Measurements from ENCODE around the gene SCYGR7. TPM values are rescaled to one million over a fixed set of nuclear protein-coding genes. Genes with fewer than 3 reads are reported as not detected.
A peak's percentile ranks its signal among the peaks of the same experiment; 100 is the strongest.
"Not testable (repeated sequence)": the region's sequence is repeated elsewhere in the genome, so short reads cannot be mapped to it uniquely, and the experiment has no call there.

Gene SCYGR7
- total and polyA plus RNA-seq, 5 donors from 2014 or later: not detected

DNA sequence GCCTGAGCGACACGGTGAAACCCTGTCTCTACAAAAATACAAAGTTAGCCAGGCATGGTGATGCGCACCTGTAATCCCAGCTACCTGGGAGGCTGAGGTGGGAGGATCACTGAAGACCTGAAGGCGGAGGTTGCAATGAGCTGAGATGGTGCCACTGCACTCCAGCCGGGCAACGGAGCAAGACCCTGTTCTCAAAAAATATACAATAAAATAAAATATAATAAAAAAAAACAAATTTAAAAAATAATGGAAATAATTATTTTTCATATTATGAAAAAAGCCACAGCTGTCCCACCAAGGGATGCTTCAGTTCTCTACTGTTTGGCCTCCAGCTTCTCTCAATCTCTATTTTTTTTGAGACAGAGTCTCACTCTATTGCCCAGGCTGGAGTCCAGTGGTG is 20.7 kb upstream of the SCYGR7 start:
- H3K27me3 Mint-ChIP-seq: peaks cover 9% of the 10 kb centered on the region
- peaks cover 0 to 2% (median 0%) of the 10 kb centered on the region in 7 donors for H3K9me3 Mint-ChIP-seq
- no peak overlapping the region for H3K27ac Mint-ChIP-seq
- Histone ChIP-seq H3K27me3 (ENCODE audit: control insufficient read depth, insufficient read depth, low read length) (no peaks in the 10 kb centered on the region), H3K4me1 (ENCODE audit: control insufficient read depth, insufficient read depth, low read length, poor library complexity, severe bottlenecking) (no peaks in the 10 kb centered on the region), H3K27ac (ENCODE audit: insufficient read depth, low read length, poor library complexity, severe bottlenecking) (no peak overlapping the region), H3K9me3 (ENCODE audit: control insufficient read depth in 2 of 2, low read length in 2 of 2) (no peaks in the 10 kb centered on the region), H3K4me3 (ENCODE audit: low read depth, low read length) (no peak overlapping the region), H3K36me3 (ENCODE audit: control insufficient read depth, insufficient read depth, low read length) (no peaks in the 10 kb centered on the region)
- no peaks in the 10 kb centered on the region for H3K36me3 Mint-ChIP-seq
- DNase-seq (no peak), ATAC-seq (ENCODE audit: low read depth in 2 of 2) (no peak)
- no peaks in the 10 kb centered on the region for H3K4me1 Mint-ChIP-seq
- no peak overlapping the region for H3K4me3 Mint-ChIP-seq

DNA sequence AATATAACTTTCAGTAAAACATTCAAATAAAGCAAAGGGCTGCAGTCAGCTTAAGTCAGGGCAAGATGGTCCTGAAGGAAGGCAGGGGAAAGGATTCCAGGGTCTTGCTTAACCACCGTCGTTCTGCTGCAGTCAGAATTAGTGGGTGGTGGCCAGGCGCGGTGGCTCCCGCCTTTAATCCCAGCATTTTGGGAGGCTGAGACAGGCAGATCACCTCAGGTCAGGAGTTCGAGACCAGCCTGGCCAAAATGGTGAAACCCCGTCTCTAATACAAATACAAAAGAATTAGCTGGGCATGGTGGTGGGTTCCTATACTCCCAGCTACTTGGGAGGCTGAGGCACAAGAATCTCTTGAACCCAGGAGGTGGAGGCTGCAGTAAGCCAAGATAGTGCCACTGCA is 17.1 kb upstream of the SCYGR7 start:
- DNase-seq: no peak
- no peak overlapping the region for H3K27ac Mint-ChIP-seq
- no peaks in the 10 kb centered on the region for H3K4me1 Mint-ChIP-seq
- no peaks in the 10 kb centered on the region for H3K9me3 ChIP-seq (ENCODE audit: control insufficient read depth in 2 of 2, low read length in 2 of 2)
- no peak overlapping the region for H3K27ac ChIP-seq (ENCODE audit: insufficient read depth, low read length, poor library complexity, severe bottlenecking)
- H3K36me3 ChIP-seq (ENCODE audit: control insufficient read depth, insufficient read depth, low read length): no peaks in the 10 kb centered on the region
- H3K4me3 ChIP-seq (ENCODE audit: low read depth, low read length): no peak overlapping the region
- H3K9me3 Mint-ChIP-seq: peaks cover 0 to 2% (median 0%) of the 10 kb centered on the region in 7 donors
- no peaks in the 10 kb centered on the region for H3K27me3 ChIP-seq (ENCODE audit: control insufficient read depth, insufficient read depth, low read length)
- ATAC-seq (ENCODE audit: low read depth in 2 of 2): no peak
- H3K27me3 Mint-ChIP-seq: peaks cover 13% of the 10 kb centered on the region
- H3K36me3 Mint-ChIP-seq: no peaks in the 10 kb centered on the region
- H3K4me3 Mint-ChIP-seq: no peak overlapping the region
- no peaks in the 10 kb centered on the region for H3K4me1 ChIP-seq (ENCODE audit: control insufficient read depth, insufficient read depth, low read length, poor library complexity, severe bottlenecking)

DNA sequence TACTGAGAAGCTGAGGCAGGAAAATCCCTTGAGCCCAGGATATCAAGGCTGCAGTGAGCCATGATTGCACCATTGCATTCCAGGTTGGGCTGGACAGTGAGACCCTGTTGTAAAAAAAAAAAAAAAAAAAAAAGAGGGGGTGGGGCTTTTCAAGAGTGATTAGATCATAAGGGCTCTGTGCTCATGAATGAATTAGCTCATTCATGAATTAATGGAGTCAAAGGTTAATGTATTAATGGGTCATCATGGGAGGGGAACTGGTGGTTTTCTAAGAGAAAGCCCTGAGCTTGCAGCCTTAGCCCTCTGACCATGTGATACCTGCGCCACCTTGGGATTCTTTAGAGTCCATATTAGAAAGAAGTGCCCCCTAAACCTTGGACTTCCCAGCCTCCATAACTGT is 14.8 kb upstream of the SCYGR7 start:
- H3K4me3 Mint-ChIP-seq: no peak overlapping the region
- DNase-seq (no peak), ATAC-seq (ENCODE audit: low read depth in 2 of 2) (no peak)
- no peaks in the 10 kb centered on the region for H3K36me3 ChIP-seq (ENCODE audit: control insufficient read depth, insufficient read depth, low read length)
- no peak overlapping the region for H3K27ac Mint-ChIP-seq
- H3K27ac ChIP-seq (ENCODE audit: insufficient read depth, low read length, poor library complexity, severe bottlenecking): no peak overlapping the region
- peaks cover 3% of the 10 kb centered on the region for H3K27me3 ChIP-seq (ENCODE audit: control insufficient read depth, insufficient read depth, low read length)
- no peaks in the 10 kb centered on the region for H3K9me3 ChIP-seq (ENCODE audit: control insufficient read depth in 2 of 2, low read length in 2 of 2)
- peaks cover 0 to 2% (median 0%) of the 10 kb centered on the region in 7 donors for H3K9me3 Mint-ChIP-seq
- no peaks in the 10 kb centered on the region for H3K4me1 ChIP-seq (ENCODE audit: control insufficient read depth, insufficient read depth, low read length, poor library complexity, severe bottlenecking)
- H3K36me3 Mint-ChIP-seq: no peaks in the 10 kb centered on the region
- H3K27me3 Mint-ChIP-seq: peaks cover 18% of the 10 kb centered on the region
- peaks cover 0 to 7% (median 0%) of the 10 kb centered on the region in 4 donors for H3K4me1 Mint-ChIP-seq
- H3K4me3 ChIP-seq (ENCODE audit: low read depth, low read length): no peak overlapping the region

DNA sequence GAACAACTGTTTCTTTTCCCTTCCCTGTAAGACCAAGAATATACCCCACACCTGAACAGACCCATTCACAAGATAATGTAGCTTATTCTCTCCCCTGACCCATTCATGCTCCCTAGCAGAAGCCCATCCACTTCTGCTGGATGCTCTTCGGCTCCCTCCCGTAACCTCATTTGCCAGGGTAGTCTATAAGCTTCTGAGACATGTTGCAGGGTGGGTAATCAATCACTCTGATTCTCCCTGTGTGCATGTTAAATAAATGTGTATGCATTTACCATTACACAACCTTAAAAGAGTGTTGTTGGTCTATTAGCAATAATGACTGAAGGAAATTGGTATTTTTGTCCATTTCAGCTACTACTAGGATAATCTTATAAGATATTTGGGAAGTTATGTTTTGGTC is 11.6 kb upstream of the SCYGR7 start:
- H3K27ac Mint-ChIP-seq: no peak overlapping the region
- Histone ChIP-seq H3K27ac (ENCODE audit: insufficient read depth, low read length, poor library complexity, severe bottlenecking) (no peak overlapping the region), H3K36me3 (ENCODE audit: control insufficient read depth, insufficient read depth, low read length) (no peaks in the 10 kb centered on the region), H3K4me1 (ENCODE audit: control insufficient read depth, insufficient read depth, low read length, poor library complexity, severe bottlenecking) (no peaks in the 10 kb centered on the region), H3K9me3 (ENCODE audit: control insufficient read depth in 2 of 2, low read length in 2 of 2) (no peaks in the 10 kb centered on the region), H3K27me3 (ENCODE audit: control insufficient read depth, insufficient read depth, low read length) (peaks cover 3% of the 10 kb centered on the region), H3K4me3 (ENCODE audit: low read depth, low read length) (no peak overlapping the region)
- DNase-seq (no peak), ATAC-seq (ENCODE audit: low read depth in 2 of 2) (no peak)
- peaks cover 0 to 7% (median 0%) of the 10 kb centered on the region in 4 donors for H3K4me1 Mint-ChIP-seq
- no peak overlapping the region for H3K4me3 Mint-ChIP-seq
- H3K36me3 Mint-ChIP-seq: no peaks in the 10 kb centered on the region
- peaks cover 0 to 1% (median 0%) of the 10 kb centered on the region in 7 donors for H3K9me3 Mint-ChIP-seq
- peaks cover 21% of the 10 kb centered on the region for H3K27me3 Mint-ChIP-seq

DNA sequence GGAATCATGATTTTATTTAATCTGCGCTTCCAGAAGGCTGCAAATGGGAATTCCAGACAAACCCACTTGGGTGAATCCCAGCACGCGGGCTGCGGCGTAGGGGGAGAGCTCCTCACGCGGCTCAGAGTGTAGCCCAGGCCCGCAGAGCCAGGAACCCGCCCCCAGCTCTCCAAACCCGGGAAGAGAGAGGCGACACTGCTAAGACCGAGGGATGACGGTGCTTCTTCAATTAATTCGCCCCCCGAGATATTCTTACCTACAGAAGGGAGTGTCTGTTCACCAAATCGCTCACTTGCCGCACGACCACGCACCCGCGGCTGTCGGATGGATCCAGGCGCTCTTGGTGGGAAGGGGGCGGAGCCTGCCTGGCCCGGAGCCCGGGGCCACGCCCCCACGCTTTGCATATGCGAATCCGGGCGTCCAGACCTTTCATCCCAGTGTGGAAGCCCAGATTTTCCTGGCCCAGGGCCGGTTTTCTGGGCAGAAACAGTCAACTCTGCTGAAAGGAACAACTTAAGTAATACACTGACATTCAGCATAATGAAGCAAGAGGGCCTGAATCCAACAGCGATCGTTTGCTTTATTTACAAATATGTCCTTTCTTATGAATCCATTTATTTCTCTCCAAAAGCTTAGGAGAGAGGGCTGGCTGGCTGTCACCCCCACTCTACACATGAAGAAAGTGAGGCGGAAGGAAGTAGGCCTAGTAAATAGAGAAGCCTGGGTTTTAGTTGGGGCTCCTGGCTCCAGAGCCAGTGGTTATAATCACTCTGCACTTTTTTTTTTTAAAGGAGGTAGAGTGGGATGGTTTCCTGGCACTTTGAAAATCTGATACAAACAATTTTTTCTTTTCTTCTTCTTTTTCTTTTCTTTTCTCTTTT is 10.2 kb upstream of the SCYGR7 start, which contains the start of gene SLC19A3:
Gene SLC19A3 (minus strand): TSS at position 342 of the 881 bp plus-strand sequence. CDS start 15,710 bp downstream, outside the sequence.
- Histone ChIP-seq H3K9me3 (ENCODE audit: control insufficient read depth in 2 of 2, low read length in 2 of 2) (no peaks in the 10 kb centered on the region), H3K27ac (ENCODE audit: insufficient read depth, low read length, poor library complexity, severe bottlenecking) (no peak within 1 kb of the TSS), H3K27me3 (ENCODE audit: control insufficient read depth, insufficient read depth, low read length) (peaks cover 3% of the 10 kb centered on the region), H3K4me1 (ENCODE audit: control insufficient read depth, insufficient read depth, low read length, poor library complexity, severe bottlenecking) (no peaks in the 10 kb centered on the region), H3K36me3 (ENCODE audit: control insufficient read depth, insufficient read depth, low read length) (no peaks in the 10 kb centered on the region), H3K4me3 (ENCODE audit: low read depth, low read length) (no peak within 1 kb of the TSS)
- Mint-ChIP-seq H3K4me1 (peaks cover 0 to 7% (median 0%) of the 10 kb centered on the region in 4 donors), H3K36me3 (no peaks in the 10 kb centered on the region), H3K9me3 (peaks cover 0 to 1% (median 0%) of the 10 kb centered on the region in 7 donors), H3K27me3 (peaks cover 21% of the 10 kb centered on the region), H3K4me3 (peak within 1 kb of the TSS in 1 of 4 donors; percentile 7), H3K27ac (no peak within 1 kb of the TSS)
- ATAC-seq (ENCODE audit: low read depth in 2 of 2) (no peak), DNase-seq (no peak)

DNA sequence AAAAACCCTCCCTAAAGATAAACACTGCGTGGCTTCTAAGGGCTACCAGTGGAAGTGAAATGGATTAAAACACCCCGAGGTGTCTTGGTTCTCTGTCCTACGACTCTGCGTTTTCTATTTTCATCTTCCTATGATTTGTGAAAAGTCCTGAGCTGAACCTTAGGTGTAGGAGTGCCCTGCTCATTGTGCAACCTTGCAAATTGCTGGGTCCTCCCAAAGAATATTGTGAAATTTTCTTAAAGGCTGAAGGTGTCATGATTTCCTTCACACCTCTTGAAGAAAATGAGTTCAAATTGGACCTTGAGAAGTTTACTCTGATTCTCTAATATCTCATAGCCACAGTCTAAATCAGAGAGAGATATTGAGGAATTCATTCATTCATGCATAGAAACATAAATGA is 8.5 kb upstream of the SCYGR7 start:
- H3K4me3 Mint-ChIP-seq: no peak overlapping the region
- H3K9me3 Mint-ChIP-seq: peaks cover 0 to 1% (median 0%) of the 10 kb centered on the region in 7 donors
- peaks cover 0 to 7% (median 0%) of the 10 kb centered on the region in 4 donors for H3K4me1 Mint-ChIP-seq
- H3K27ac Mint-ChIP-seq: no peak overlapping the region
- H3K36me3 ChIP-seq (ENCODE audit: control insufficient read depth, insufficient read depth, low read length): no peaks in the 10 kb centered on the region
- H3K27ac ChIP-seq (ENCODE audit: insufficient read depth, low read length, poor library complexity, severe bottlenecking): no peak overlapping the region
- no peak overlapping the region for H3K4me3 ChIP-seq (ENCODE audit: low read depth, low read length)
- no peaks in the 10 kb centered on the region for H3K9me3 ChIP-seq (ENCODE audit: control insufficient read depth in 2 of 2, low read length in 2 of 2)
- no peaks in the 10 kb centered on the region for H3K4me1 ChIP-seq (ENCODE audit: control insufficient read depth, insufficient read depth, low read length, poor library complexity, severe bottlenecking)
- H3K27me3 ChIP-seq (ENCODE audit: control insufficient read depth, insufficient read depth, low read length): peaks cover 3% of the 10 kb centered on the region
- DNase-seq (no peak), ATAC-seq (ENCODE audit: low read depth in 2 of 2) (no peak)
- H3K27me3 Mint-ChIP-seq: peaks cover 21% of the 10 kb centered on the region
- H3K36me3 Mint-ChIP-seq: no peaks in the 10 kb centered on the region

DNA sequence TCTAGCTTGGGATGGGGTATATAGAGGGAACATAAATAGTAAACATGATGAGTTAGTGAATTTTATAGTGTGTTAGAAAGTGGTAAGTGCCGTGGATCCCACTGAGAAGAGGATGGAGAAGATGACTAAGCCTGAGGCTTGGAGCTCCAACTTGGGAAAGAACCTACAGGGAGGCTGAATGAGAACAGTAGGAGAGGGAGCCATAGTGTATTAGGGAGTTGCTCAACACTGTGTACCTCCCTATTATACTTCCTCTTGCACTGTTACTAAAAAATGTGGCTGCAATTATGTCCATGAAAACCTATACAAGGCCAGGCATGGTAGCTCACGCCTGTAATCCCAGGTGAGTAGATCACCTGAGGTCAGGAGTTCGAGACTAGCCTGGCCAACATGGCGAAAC is 7.5 kb upstream of the SCYGR7 start:
- Mint-ChIP-seq H3K27me3 (peaks cover 17% of the 10 kb centered on the region), H3K36me3 (no peaks in the 10 kb centered on the region)
- no peaks in the 10 kb centered on the region for H3K9me3 ChIP-seq (ENCODE audit: control insufficient read depth in 2 of 2, low read length in 2 of 2)

DNA sequence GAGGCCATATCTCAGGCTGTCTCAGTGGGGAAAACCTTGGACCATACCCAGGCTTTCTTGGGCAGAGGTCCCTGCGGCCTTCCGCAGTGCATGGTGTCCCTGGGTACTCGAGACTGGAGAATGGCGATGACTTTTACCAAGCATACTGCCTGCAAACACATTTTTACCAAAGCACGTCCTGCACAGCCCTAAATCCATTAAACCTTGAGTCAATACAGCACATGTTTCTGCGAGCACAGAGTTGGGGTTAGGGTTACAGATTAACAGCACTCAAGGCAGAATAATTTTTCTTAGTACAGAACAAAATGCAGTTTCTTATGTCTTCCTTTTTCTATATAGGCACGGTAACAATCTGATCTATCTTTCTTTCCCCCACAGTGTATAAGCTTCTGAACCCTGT is 5.3 kb upstream of the SCYGR7 start:
- not testable (repeated sequence) for H3K36me3 ChIP-seq (ENCODE audit: control insufficient read depth, insufficient read depth, low read length); H3K4me3 Mint-ChIP-seq; H3K27me3 Mint-ChIP-seq; H3K4me1 Mint-ChIP-seq; H3K27me3 ChIP-seq (ENCODE audit: control insufficient read depth, insufficient read depth, low read length); DNase-seq; H3K9me3 Mint-ChIP-seq; ATAC-seq (ENCODE audit: low read depth in 2 of 2); H3K4me3 ChIP-seq (ENCODE audit: low read depth, low read length); H3K4me1 ChIP-seq (ENCODE audit: control insufficient read depth, insufficient read depth, low read length, poor library complexity, severe bottlenecking); H3K9me3 ChIP-seq (ENCODE audit: control insufficient read depth in 2 of 2, low read length in 2 of 2); H3K27ac ChIP-seq (ENCODE audit: insufficient read depth, low read length, poor library complexity, severe bottlenecking); H3K36me3 Mint-ChIP-seq
- H3K27ac Mint-ChIP-seq: peak overlapping the region in 1 of 3 donors; percentile 22

More for the DNA sequence above, 7.5 kb upstream of the SCYGR7 start:
- peaks cover 3% of the 10 kb centered on the region for H3K27me3 ChIP-seq (ENCODE audit: control insufficient read depth, insufficient read depth, low read length)
- H3K4me1 ChIP-seq (ENCODE audit: control insufficient read depth, insufficient read depth, low read length, poor library complexity, severe bottlenecking): no peaks in the 10 kb centered on the region
- Mint-ChIP-seq H3K4me1 (peaks cover 0 to 7% (median 0%) of the 10 kb centered on the region in 4 donors), H3K27ac (no peak overlapping the region), H3K9me3 (peaks cover 0 to 4% (median 0%) of the 10 kb centered on the region in 7 donors), H3K4me3 (no peak overlapping the region)
- H3K36me3 ChIP-seq (ENCODE audit: control insufficient read depth, insufficient read depth, low read length): no peaks in the 10 kb centered on the region
- H3K4me3 ChIP-seq (ENCODE audit: low read depth, low read length): no peak overlapping the region
- no peak overlapping the region for H3K27ac ChIP-seq (ENCODE audit: insufficient read depth, low read length, poor library complexity, severe bottlenecking)
- no peak for ATAC-seq (ENCODE audit: low read depth in 2 of 2)
- no peak for DNase-seq
